HEK293 (cell line): ENCODE data around the gene SNAPC5.
"Not testable (repeated sequence)": the region's sequence is repeated elsewhere in the genome, so short reads cannot be mapped to it uniquely, and the experiment has no call there.

Experiments used
- TF ChIP-seq, protein P1 (sequence below): fragments of 450-650 bp; formaldehyde crosslinking; IDR thresholded peaks from 2 replicates; pipeline ENCODE4 v1.5.1; 2016; ENCODE audit warnings: missing biosample characterization, missing genetic modification characterization, low read depth
- TF ChIP-seq, protein P2 (sequence below): fragments of 450-650 bp; formaldehyde crosslinking; IDR thresholded peaks from 2 replicates; pipeline ENCODE4 v1.5.1; 2016; ENCODE audit warnings: missing biosample characterization, missing genetic modification characterization

DNA sequence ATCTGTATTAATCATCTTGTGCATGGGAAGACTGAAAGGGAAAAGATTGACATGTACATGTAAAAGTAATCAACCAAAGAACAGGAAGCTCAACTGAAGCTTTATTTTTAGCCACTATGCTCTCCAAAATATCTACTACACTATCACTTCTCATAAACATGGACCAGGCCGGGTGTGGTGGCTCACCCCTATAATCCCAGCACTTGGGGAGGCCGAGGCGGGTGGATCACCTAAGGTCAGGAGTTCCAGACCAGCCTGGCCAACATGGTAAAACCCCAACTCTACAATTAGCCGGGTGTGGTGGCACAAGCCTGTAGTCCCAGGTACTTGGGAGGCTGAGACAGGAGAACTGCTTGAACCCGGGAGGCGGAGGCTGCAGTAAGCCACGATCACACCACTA, 2.8 kb upstream of the SNAPC5 start:
- TF ChIP-seq, protein P1, sequence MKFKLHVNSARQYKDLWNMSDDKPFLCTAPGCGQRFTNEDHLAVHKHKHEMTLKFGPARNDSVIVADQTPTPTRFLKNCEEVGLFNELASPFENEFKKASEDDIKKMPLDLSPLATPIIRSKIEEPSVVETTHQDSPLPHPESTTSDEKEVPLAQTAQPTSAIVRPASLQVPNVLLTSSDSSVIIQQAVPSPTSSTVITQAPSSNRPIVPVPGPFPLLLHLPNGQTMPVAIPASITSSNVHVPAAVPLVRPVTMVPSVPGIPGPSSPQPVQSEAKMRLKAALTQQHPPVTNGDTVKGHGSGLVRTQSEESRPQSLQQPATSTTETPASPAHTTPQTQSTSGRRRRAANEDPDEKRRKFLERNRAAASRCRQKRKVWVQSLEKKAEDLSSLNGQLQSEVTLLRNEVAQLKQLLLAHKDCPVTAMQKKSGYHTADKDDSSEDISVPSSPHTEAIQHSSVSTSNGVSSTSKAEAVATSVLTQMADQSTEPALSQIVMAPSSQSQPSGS (tag by site-specific recombination) = not testable (repeated sequence)
- TF ChIP-seq, protein P2, sequence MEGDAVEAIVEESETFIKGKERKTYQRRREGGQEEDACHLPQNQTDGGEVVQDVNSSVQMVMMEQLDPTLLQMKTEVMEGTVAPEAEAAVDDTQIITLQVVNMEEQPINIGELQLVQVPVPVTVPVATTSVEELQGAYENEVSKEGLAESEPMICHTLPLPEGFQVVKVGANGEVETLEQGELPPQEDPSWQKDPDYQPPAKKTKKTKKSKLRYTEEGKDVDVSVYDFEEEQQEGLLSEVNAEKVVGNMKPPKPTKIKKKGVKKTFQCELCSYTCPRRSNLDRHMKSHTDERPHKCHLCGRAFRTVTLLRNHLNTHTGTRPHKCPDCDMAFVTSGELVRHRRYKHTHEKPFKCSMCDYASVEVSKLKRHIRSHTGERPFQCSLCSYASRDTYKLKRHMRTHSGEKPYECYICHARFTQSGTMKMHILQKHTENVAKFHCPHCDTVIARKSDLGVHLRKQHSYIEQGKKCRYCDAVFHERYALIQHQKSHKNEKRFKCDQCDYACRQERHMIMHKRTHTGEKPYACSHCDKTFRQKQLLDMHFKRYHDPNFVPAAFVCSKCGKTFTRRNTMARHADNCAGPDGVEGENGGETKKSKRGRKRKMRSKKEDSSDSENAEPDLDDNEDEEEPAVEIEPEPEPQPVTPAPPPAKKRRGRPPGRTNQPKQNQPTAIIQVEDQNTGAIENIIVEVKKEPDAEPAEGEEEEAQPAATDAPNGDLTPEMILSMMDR (tag by site-specific recombination) = not testable (repeated sequence)
